ENCODE measurements around the gene PDE6B. TPM values are rescaled to one million over a fixed set of nuclear protein-coding genes. Genes with fewer than 3 reads are reported as not detected.
A peak's percentile ranks its signal among the peaks of the same experiment; 100 is the strongest.

Gene PDE6B
- total and polyA plus RNA-seq, 2 of the 13 experiments (the other 11 are each of a cell fraction or from before 2014, with no cell fraction given): 0.38 to 0.40 TPM

GRCh38 chr4:692771-693554, 67.6 kb downstream of the PDE6B start (continued):
- TF ChIP-seq ZNF232 (CRISPR knock-in tag; IDR thresholded peaks at IDR 0.05; ENCODE audit: borderline replicate concordance) (peak; percentile 29; the same call in 1 of the 2 replicates), RAD51 (IDR thresholded peaks at IDR 0.05; ENCODE audit: borderline replicate concordance) (no peak), ZNF136 (CRISPR knock-in tag; IDR thresholded peaks at IDR 0.05; ENCODE audit: low read depth) (no peak), ZC3H4 (CRISPR knock-in tag; IDR thresholded peaks at IDR 0.05; ENCODE audit: borderline replicate concordance) (no peak), TCF7L2 (IDR thresholded peaks at IDR 0.05; ENCODE audit: low read depth, low read length) (no peak), U2AF2 (IDR thresholded peaks at IDR 0.05; ENCODE audit: low read depth, low read length) (no peak), NFE2L1 (CRISPR knock-in tag; IDR thresholded peaks at IDR 0.05; ENCODE audit: borderline replicate concordance) (no peak), ZNF646 (CRISPR knock-in tag; IDR thresholded peaks at IDR 0.05) (no peak), YEATS4 (CRISPR knock-in tag; IDR thresholded peaks at IDR 0.05; ENCODE audit: borderline replicate concordance) (no peak), HMGA1 (CRISPR knock-in tag; conservative IDR thresholded peaks at IDR 0.05) (no peak), ZNF609 (CRISPR knock-in tag; IDR thresholded peaks at IDR 0.05; ENCODE audit: borderline replicate concordance) (peak; percentile 68), PRMT3 (CRISPR knock-in tag; IDR thresholded peaks at IDR 0.05; ENCODE audit: borderline replicate concordance, low read depth) (no peak), CREB1 (IDR thresholded peaks at IDR 0.05) (no peak), CREB1 (CRISPR knock-in tag; IDR thresholded peaks at IDR 0.05) (no peak), ZBTB7A (CRISPR knock-in tag; IDR thresholded peaks at IDR 0.05) (no peak)
- TF ChIP-seq, protein P1, sequence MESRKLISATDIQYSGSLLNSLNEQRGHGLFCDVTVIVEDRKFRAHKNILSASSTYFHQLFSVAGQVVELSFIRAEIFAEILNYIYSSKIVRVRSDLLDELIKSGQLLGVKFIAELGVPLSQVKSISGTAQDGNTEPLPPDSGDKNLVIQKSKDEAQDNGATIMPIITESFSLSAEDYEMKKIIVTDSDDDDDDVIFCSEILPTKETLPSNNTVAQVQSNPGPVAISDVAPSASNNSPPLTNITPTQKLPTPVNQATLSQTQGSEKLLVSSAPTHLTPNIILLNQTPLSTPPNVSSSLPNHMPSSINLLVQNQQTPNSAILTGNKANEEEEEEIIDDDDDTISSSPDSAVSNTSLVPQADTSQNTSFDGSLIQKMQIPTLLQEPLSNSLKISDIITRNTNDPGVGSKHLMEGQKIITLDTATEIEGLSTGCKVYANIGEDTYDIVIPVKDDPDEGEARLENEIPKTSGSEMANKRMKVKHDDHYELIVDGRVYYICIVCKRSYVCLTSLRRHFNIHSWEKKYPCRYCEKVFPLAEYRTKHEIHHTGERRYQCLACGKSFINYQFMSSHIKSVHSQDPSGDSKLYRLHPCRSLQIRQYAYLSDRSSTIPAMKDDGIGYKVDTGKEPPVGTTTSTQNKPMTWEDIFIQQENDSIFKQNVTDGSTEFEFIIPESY (CRISPR knock-in tag; IDR thresholded peaks at IDR 0.05): peak; percentile 66; the same call in 1 of the 2 replicates
